Body of pancreas (tissue), 4 donors: ENCODE data around the gene UBA3. TPM values are rescaled to one million over a fixed set of nuclear protein-coding genes. Genes with fewer than 3 reads are reported as not detected.

Experiments
- ATAC-seq: fragments of 150-250 bp; one replicate; pipeline ENCODE4 v1.9.1; 2016
- DNase-seq, 4 donors: peaks; one replicate each; pipeline ENCODE4 v3.0.0-alpha.2; 2019
- H3K27ac ChIP-seq, 4 donors: fragments of 200-600 bp; sonication (generic); 1 replicate in 3 of 4; 2 replicates in 1 of 4; pipeline versions ENCODE4 v1.5.1 to v1.6.1; 2016 to 2019; ENCODE audit warnings: mild to moderate bottlenecking in 1 of 4, mixed read lengths in 1 of 4, moderate library complexity in 1 of 4
- H3K27me3 ChIP-seq, 2 donors: fragments of 200-600 bp; sonication (generic); one replicate each; pipeline ENCODE4 v1.6.0; 2016; ENCODE audit warnings: mild to moderate bottlenecking in 1 of 2
- H3K36me3 ChIP-seq, 2 donors: fragments of 200-600 bp; sonication (generic); replicated peaks in 1 of 2; 2 replicates each; pipeline ENCODE4 v1.5.1; 2016; ENCODE audit warnings: low read depth in 2 of 2; ENCODE audit not compliant: insufficient read depth in 1 of 2
- H3K4me1 ChIP-seq: fragments of 200-600 bp; sonication (generic); one replicate; pipeline ENCODE4 v1.6.0; 2016
- H3K4me3 ChIP-seq, 2 donors: fragments of 200-600 bp; sonication (generic); 1 replicate in 1 of 2; 2 replicates in 1 of 2; pipeline ENCODE4 v1.5.1; 2016 to 2019
- H3K9me3 ChIP-seq, 3 donors: fragments of 200-600 bp; sonication (generic); 1 replicate in 2 of 3; 2 replicates in 1 of 3; pipeline ENCODE4 v1.5.1; 2016
- POLR2A ChIP-seq, 3 donors: fragments of 450-650 bp; IDR thresholded peaks; one replicate each; pipeline ENCODE4 v1.6.1; 2016; ENCODE audit warnings: antibody characterized with exemption in 3 of 3, mild to moderate bottlenecking in 2 of 3
- WGBS, 2 donors: methylation state at CpG; one replicate each; pipeline ENCODE4 v1.1.5; 2017; 5-methylcytosine and 5-hydroxymethylcytosine counted together
- intact Hi-C: fragments of 100-400 bp; cut with DNase I; formaldehyde crosslinking; loops from one replicate; pipeline ENCODE4 v1.15.1; 2023
- total RNA-seq, 2 donors: library from RNA; depleted of rRNA; stranded (reverse); fragments of >200 nt; gene quantifications; one replicate each; pipeline ENCODE4 v1.1.0, GENCODE V29; 2016
- TF ChIP-seq, protein P1 (sequence below), 7 experiments: fragments of 450-650 bp in 4 of 7; fragments of 200-600 bp in 3 of 7; sonication (generic) in 3 of 7; IDR thresholded peaks; one replicate each; pipeline ENCODE4 v1.5.1; 2016 to 2019; ENCODE audit warnings: antibody characterized with exemption in 7 of 7

The UBA3 gene
- total RNA-seq, 2 donors from 2014 or later, result 23.3 to 47.5 TPM

DNA sequence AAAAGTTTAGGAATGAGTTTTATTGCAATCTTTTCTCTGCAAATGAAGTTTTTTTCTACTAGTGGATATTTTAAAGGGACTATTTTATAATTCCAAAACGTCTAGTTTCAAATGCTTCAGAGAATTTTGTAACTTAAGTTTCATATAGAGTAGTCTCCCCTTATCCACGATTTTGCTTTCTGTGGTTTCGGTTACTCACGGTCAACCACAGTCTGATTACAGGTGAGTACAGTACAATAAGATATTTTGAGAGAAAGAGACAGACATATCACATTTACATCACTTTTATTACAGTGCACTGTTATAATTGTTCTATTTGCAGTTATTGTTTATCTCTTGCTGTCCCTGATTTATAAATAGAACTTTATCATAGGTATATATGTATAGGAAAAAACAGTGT is 59.3 kb downstream of the UBA3 start:
- no peak for DNase-seq
- Histone ChIP-seq H3K36me3 (peaks cover 13 to 15% of the 10 kb centered on the region in 2 donors), H3K4me3 (no peak overlapping the region), H3K27ac (no peak overlapping the region), H3K9me3 (no peaks in the 10 kb centered on the region), H3K4me1 (no peaks in the 10 kb centered on the region), H3K27me3 (no peaks in the 10 kb centered on the region)
- no peak for ATAC-seq
- 58 to 66% methylated on average over 4 of the region's 4 CpGs for WGBS, 2 donors
- TF ChIP-seq, protein P1, sequence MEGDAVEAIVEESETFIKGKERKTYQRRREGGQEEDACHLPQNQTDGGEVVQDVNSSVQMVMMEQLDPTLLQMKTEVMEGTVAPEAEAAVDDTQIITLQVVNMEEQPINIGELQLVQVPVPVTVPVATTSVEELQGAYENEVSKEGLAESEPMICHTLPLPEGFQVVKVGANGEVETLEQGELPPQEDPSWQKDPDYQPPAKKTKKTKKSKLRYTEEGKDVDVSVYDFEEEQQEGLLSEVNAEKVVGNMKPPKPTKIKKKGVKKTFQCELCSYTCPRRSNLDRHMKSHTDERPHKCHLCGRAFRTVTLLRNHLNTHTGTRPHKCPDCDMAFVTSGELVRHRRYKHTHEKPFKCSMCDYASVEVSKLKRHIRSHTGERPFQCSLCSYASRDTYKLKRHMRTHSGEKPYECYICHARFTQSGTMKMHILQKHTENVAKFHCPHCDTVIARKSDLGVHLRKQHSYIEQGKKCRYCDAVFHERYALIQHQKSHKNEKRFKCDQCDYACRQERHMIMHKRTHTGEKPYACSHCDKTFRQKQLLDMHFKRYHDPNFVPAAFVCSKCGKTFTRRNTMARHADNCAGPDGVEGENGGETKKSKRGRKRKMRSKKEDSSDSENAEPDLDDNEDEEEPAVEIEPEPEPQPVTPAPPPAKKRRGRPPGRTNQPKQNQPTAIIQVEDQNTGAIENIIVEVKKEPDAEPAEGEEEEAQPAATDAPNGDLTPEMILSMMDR (IDR thresholded peaks at IDR 0.05), result no peak
- TF ChIP-seq POLR2A (IDR thresholded peaks at IDR 0.05), result no peak
- intact Hi-C loops, result no loop called here

DNA sequence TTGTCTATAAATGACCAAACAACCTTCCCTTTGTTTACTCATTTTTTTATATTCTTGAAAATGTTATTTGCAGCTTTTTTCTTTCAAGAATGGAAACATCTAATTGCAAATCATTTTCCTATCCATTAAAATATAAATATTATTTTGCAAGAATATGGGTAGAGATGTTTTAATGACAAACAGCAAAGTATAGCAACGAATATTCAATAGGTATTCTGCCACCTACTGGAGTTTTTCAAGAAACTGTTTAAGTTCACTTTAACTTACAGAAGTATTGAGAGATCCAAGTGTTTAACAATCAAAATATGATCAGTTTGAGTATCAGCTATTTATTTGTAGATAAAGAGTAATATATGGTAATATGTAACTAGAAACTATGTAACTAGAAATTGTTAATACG is 59.7 kb downstream of the UBA3 start:
- Histone ChIP-seq H3K4me1 (no peaks in the 10 kb centered on the region), H3K4me3 (no peak overlapping the region), H3K9me3 (no peaks in the 10 kb centered on the region), H3K27me3 (no peaks in the 10 kb centered on the region), H3K36me3 (peaks cover 10 to 12% of the 10 kb centered on the region in 2 donors), H3K27ac (no peak overlapping the region)
- DNase-seq, result no peak
- TF ChIP-seq, protein P1 (IDR thresholded peaks at IDR 0.05), result peak in 3 of 7 experiments; percentile 7 to 13 (median 8)
- TF ChIP-seq POLR2A (IDR thresholded peaks at IDR 0.05), result no peak
- no peak for ATAC-seq
- intact Hi-C loops, result no loop called here
- WGBS, 2 donors, result 13 to 25% methylated on average over 2 of the region's 2 CpGs

DNA sequence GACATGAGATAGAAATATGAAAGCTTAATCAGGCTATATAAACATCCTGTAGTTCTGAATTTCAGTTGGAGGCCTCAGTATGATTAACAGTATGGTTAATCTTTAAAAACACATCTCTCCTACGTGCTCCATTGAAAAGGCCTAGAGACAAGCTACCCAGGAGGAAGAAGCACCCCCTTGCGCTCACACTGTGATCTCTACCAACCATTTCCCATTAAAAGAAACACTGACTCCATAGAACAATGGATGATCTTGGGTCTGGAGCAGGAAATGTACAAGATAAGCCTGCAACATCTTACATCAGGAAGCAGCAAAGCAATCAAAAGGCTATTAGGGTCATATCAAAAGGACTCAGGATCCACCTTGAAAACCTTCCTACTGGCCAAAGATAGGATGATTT is 63.3 kb downstream of the UBA3 start:
- TF ChIP-seq POLR2A (IDR thresholded peaks at IDR 0.05), result no peak
- TF ChIP-seq, protein P1 (IDR thresholded peaks at IDR 0.05), result no peak
- H3K4me1 ChIP-seq, result peaks cover 20% of the 10 kb centered on the region
- H3K9me3 ChIP-seq, result no peaks in the 10 kb centered on the region
- no peak overlapping the region for H3K27ac ChIP-seq
- H3K4me3 ChIP-seq, result no peak overlapping the region
- intact Hi-C loops, result no loop called here
- 80 to 92% methylated on average over 2 of the region's 2 CpGs for WGBS, 2 donors
- ATAC-seq, result no peak
- H3K36me3 ChIP-seq, result peaks cover 3% of the 10 kb centered on the region in 2 donors
- no peak for DNase-seq
- no peaks in the 10 kb centered on the region for H3K27me3 ChIP-seq

DNA sequence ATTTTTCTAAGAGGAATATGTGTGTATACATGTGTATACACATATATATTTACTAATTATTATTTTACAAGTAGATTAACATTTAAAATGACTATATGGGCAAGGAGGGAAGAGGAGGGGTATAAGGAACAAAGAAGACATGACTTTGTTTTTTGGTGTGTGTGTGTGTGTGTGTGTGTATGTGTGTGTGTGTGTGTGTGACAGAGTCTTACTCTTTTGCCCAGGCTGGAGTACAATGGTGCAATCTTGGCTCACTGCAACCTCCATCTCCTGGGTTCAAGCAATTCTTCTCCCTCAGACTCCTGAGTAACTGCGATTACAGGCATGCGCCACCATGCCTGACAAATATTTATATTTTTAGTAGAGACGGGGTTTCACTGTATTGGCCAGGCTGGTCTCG is 64.1 kb downstream of the UBA3 start:
- Histone ChIP-seq H3K9me3 (no peaks in the 10 kb centered on the region), H3K27ac (no peak overlapping the region), H3K4me1 (peaks cover 21% of the 10 kb centered on the region), H3K27me3 (no peaks in the 10 kb centered on the region), H3K4me3 (no peak overlapping the region), H3K36me3 (no peaks in the 10 kb centered on the region)
- intact Hi-C loops, result no loop called here
- DNase-seq (no peak), ATAC-seq (no peak)
- WGBS, 2 donors, result 94 to 97% methylated on average over 4 of the region's 4 CpGs
- TF ChIP-seq, protein P1 (IDR thresholded peaks at IDR 0.05), result no peak
- no peak for TF ChIP-seq POLR2A (IDR thresholded peaks at IDR 0.05)

DNA sequence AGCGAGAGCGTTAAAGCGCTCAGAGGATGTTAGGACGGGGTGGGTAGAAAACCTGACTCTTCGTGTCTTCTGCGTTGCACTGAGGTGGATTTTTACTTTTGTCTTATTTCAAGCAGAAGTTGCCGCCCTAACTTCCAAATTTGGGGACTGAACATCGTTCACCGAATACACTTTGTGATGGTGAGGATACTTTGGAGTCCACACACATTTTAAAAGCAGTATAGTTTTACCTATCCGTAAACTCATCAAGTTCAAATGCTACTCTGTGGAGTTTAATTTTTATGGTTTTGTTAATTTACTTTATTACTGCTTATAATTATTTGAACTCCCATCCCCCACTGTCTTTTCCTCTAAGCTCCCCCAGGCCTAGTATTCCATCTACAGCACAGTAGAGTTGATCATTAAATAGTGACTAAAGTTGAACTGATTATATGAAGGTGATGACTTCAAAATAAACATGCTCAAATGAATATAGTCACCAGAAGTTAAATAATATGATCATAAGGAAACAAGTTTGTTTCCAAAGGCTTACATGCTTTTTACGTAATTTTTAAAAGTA is 66.1 kb downstream of the UBA3 start:
- WGBS, 2 donors, result 13 to 14% methylated on average over 11 of the region's 11 CpGs
- peak overlapping the region; percentile 66 to 67 for H3K4me3 ChIP-seq
- peak overlapping the region; percentile 93 to 99 (median 95) for H3K27ac ChIP-seq
- DNase-seq (no peak), ATAC-seq (no peak)
- TF ChIP-seq, protein P1 (IDR thresholded peaks at IDR 0.05), result no peak
- TF ChIP-seq POLR2A (IDR thresholded peaks at IDR 0.05), result no peak
- no peaks in the 10 kb centered on the region for H3K27me3 ChIP-seq
- H3K4me1 ChIP-seq, result peaks cover 21% of the 10 kb centered on the region
- no peaks in the 10 kb centered on the region for H3K36me3 ChIP-seq
- H3K9me3 ChIP-seq, result no peaks in the 10 kb centered on the region
- intact Hi-C loops, result no loop called here
